GM12801 (cell line): Measurements from ENCODE around the gene CTU1.

Experiments used
- CTCF ChIP-seq: IDR thresholded peaks from one replicate; pipeline ENCODE4 v1.5.1; 2011; ENCODE audit warnings: control low read depth; ENCODE audit not compliant: insufficient read length; ENCODE audit errors: extremely low read depth

CTU1 gene

GRCh38 chr19:51094696-51095279 is 13.4 kb downstream of the CTU1 start:
- TF ChIP-seq CTCF = no peak

- TF ChIP-seq CTCF = no peak
Measured at GRCh38 chr19:51093510-51094345, 14.5 kb downstream of the CTU1 start.

GRCh38 chr19:51093101-51093500 is 15.1 kb downstream of the CTU1 start:
- no peak for TF ChIP-seq CTCF

GRCh38 chr19:51091895-51092873 is 16.0 kb downstream of the CTU1 start:
- no peak for TF ChIP-seq CTCF

DNA sequence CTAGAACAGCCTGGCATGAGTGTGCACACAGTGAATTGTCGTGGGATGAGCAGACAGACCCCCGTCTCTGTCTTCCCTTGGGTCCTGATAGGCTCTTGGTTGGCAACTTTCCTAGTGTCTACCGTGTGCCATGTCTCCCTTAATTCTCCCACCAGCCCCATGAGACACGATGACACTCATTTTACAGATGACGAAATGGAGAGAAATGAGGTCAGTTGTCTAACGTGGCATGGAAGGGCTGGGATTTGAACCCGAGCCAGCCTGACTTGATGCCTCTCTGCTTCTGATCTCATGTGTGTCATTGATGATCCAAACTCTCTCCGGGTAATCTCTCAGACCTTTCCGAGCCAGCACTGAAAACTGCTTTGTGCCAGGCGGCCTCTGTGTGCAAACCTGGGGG is 17.1 kb downstream of the CTU1 start:
- no peak for TF ChIP-seq CTCF

DNA sequence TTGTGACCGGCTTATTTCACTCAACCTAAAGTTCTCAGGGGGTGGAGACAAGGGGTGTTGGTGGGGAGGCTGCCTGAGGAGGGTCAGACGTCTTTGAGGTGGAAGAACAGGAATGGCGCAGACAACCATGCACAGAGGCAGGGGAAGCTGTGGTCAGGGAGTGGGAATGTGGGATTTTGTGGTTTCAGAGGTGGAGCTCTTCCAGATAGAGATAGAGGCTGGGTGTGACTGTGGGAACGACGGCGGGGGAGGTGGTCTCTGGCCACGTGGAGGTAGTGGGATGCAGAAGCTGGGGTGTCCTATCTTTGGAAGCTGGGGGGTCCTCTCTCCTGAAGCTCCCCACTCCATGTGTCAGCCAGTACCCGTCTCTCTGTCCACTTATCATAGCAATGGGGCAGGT is 17.7 kb downstream of the CTU1 start:
- no peak for TF ChIP-seq CTCF

- TF ChIP-seq CTCF = no peak
Measured at GRCh38 chr19:51089786-51090185, 18.4 kb downstream of the CTU1 start.
